SK-N-SH (cell line): ENCODE measurements around the gene ZNG1A. TPM values are rescaled to one million over a fixed set of nuclear protein-coding genes. Genes with fewer than 3 reads are reported as not detected.
"Not testable (repeated sequence)": the region's sequence is repeated elsewhere in the genome, so short reads cannot be mapped to it uniquely, and the experiment has no call there.

ENCODE experiments used
- CTCF ChIA-PET: fragments of 300-600, 350-600 bp; formaldehyde crosslinking; extraction: SDS; loops from one replicate; lab custom pipeline; 2021; lab: Yijun Ruan, JAX
- POLR2A ChIA-PET: fragments of 350-600 bp; sonication (Branson Sonifier 250); formaldehyde crosslinking; extraction: SDS; loops from one replicate; lab custom pipeline; 2020; ENCODE audit warnings: antibody characterized with exemption, inconsistent platforms; lab: Yijun Ruan, JAX
- DNase-seq: peaks from one replicate; pipeline ENCODE4 v3.0.0; 2012
- H2AFZ ChIP-seq: fragments of 200-600 bp; sonication (generic); 2 replicates; pipeline ENCODE4 v1.8.1; 2016; ENCODE audit warnings: antibody characterized with exemption, mild to moderate bottlenecking, low read depth
- H3F3A ChIP-seq: fragments of 200-600 bp; sonication (generic); replicated peaks from 2 replicates; pipeline ENCODE3; 2016; ENCODE audit warnings: antibody characterized with exemption, mild to moderate bottlenecking; ENCODE audit not compliant: insufficient read depth
- H3K27ac ChIP-seq, 2 experiments: fragments of 200-500 bp in 1 of 2; fragments of 200-600 bp in 1 of 2; sonication (Bioruptor generic) in 1 of 2; sonication (generic), shearing (Covaris generic) in 1 of 2; 2 replicates each; pipeline versions ENCODE4 v1.5.1 to v1.6.1; 2014 to 2016; ENCODE audit warnings: low read depth in 2 of 2, inconsistent platforms in 1 of 2, low read length in 1 of 2, mild to moderate bottlenecking in 1 of 2, mixed read lengths in 1 of 2
- H3K27me3 ChIP-seq: fragments of 200-600 bp; sonication (generic), shearing (Covaris generic); 2 replicates; pipeline ENCODE4 v1.6.1; 2016; ENCODE audit warnings: mixed run types; ENCODE audit not compliant: insufficient read depth
- H3K36me3 ChIP-seq, 2 experiments: fragments of 200-500 bp in 1 of 2; fragments of 200-600 bp in 1 of 2; sonication (Bioruptor generic) in 1 of 2; sonication (generic) in 1 of 2; replicated peaks in 1 of 2; 2 replicates each; pipeline versions ENCODE3 to v1.5.1; 2014 to 2016; ENCODE audit warnings: low read length in 1 of 2, mild to moderate bottlenecking in 1 of 2; ENCODE audit not compliant: insufficient read depth in 2 of 2, control insufficient read depth in 1 of 2
- H3K4me1 ChIP-seq, 2 experiments: fragments of 200-500 bp in 1 of 2; fragments of 200-600 bp in 1 of 2; sonication (Bioruptor generic) in 1 of 2; sonication (generic), shearing (Covaris generic) in 1 of 2; 2 replicates each; pipeline versions ENCODE4 v1.5.1 to v1.6.1; 2014 to 2016; ENCODE audit warnings: low read depth in 1 of 2, low read length in 1 of 2, mixed run types in 1 of 2; ENCODE audit not compliant: insufficient read depth in 2 of 2, control insufficient read depth in 1 of 2
- H3K4me2 ChIP-seq: fragments of 200-600 bp; sonication (generic), shearing (Covaris generic); 2 replicates; pipeline ENCODE4 v1.6.1; 2017; ENCODE audit warnings: mixed run types
- H3K4me3 ChIP-seq, 2 experiments: fragments of 200-500 bp in 1 of 2; fragments of 200-600 bp in 1 of 2; sonication (Bioruptor generic) in 1 of 2; sonication (generic), shearing (Covaris generic) in 1 of 2; 2 replicates each; pipeline versions ENCODE4 v1.5.1 to v1.8.1; 2014 to 2016; ENCODE audit warnings: low read depth in 2 of 2, inconsistent platforms in 1 of 2, low read length in 1 of 2, mild to moderate bottlenecking in 1 of 2, mixed read lengths in 1 of 2, moderate library complexity in 1 of 2
- H3K79me2 ChIP-seq: fragments of 200-600 bp; sonication (generic); 2 replicates; pipeline ENCODE4 v1.8.1; 2017; ENCODE audit warnings: mild to moderate bottlenecking; ENCODE audit not compliant: insufficient read depth
- H3K9ac ChIP-seq: fragments of 200-600 bp; sonication (generic); 2 replicates; pipeline ENCODE4 v1.6.1; 2017; ENCODE audit warnings: mixed run types
- H3K9me2 ChIP-seq: fragments of 200-600 bp; sonication (generic); 2 replicates; pipeline ENCODE4 v1.6.1; 2017; ENCODE audit warnings: mixed run types
- H3K9me3 ChIP-seq: fragments of 200-600 bp; sonication (generic); 2 replicates; pipeline ENCODE4 v1.6.1; 2017; ENCODE audit warnings: mixed run types, mild to moderate bottlenecking, moderate library complexity
- H4K20me1 ChIP-seq: fragments of 200-600 bp; sonication (generic); 2 replicates; pipeline ENCODE4 v1.6.1; 2017; ENCODE audit warnings: mild to moderate bottlenecking, mixed run types; ENCODE audit not compliant: insufficient read depth
- WGBS: methylation state at CpG from one replicate; pipeline ENCODE4 v1.1.6; 2017; ENCODE audit warnings: low lambda C conversion rate; 5-methylcytosine and 5-hydroxymethylcytosine counted together
- polyA plus RNA-seq, 3 experiments: library from polyadenylated mRNA; depleted of rRNA; stranded (reverse); fragments of >200 nt; gene quantifications; 2 replicates each; pipeline ENCODE4 v1.2.3, GENCODE V29; 2012
- TF ChIP-seq, protein P1 (sequence below): fragments of 200-600 bp; sonication (generic); IDR thresholded peaks from 2 replicates; pipeline ENCODE4 v1.6.1; 2017; ENCODE audit warnings: antibody characterized with exemption, mild to moderate bottlenecking, moderate library complexity

Gene ZNG1A
- polyA plus RNA-seq, 1 of the 3 experiments (the other 2 are of a cell fraction): 14.3 TPM

- H2AFZ ChIP-seq, H3K9me3 ChIP-seq, H3K9ac ChIP-seq, POLR2A ChIA-PET, H3K27ac ChIP-seq, H3F3A ChIP-seq, H3K79me2 ChIP-seq, H3K9me2 ChIP-seq, H3K4me3 ChIP-seq, DNase-seq, H3K4me1 ChIP-seq, H3K4me2 ChIP-seq, CTCF ChIA-PET, H3K27me3 ChIP-seq, H3K36me3 ChIP-seq, H4K20me1 ChIP-seq: not testable (repeated sequence)
- 26% methylated on average over 5 of the region's 5 CpGs for WGBS
Measured at GRCh38 chr9:94323-94722, 84.5 kb downstream of the ZNG1A start.

- DNase-seq, CTCF ChIA-PET, H3F3A ChIP-seq, POLR2A ChIA-PET, H3K36me3 ChIP-seq, H2AFZ ChIP-seq, H3K9me3 ChIP-seq, H3K79me2 ChIP-seq, H3K9ac ChIP-seq, H3K4me1 ChIP-seq, H3K4me2 ChIP-seq, H3K4me3 ChIP-seq, H3K9me2 ChIP-seq, H3K27me3 ChIP-seq, H4K20me1 ChIP-seq, H3K27ac ChIP-seq: not testable (repeated sequence)
- WGBS: 13% methylated on average over 4 of the region's 5 CpGs
Measured at GRCh38 chr9:93909-94308, 84.9 kb downstream of the ZNG1A start.

GRCh38 chr9:90851-91250 is 88.0 kb downstream of the ZNG1A start:
- H3K79me2 ChIP-seq, H3K9ac ChIP-seq, H3K9me3 ChIP-seq, POLR2A ChIA-PET, H3K9me2 ChIP-seq, H3K4me1 ChIP-seq, H3K27ac ChIP-seq, H2AFZ ChIP-seq, H4K20me1 ChIP-seq, DNase-seq, H3K27me3 ChIP-seq, H3K4me2 ChIP-seq, H3K4me3 ChIP-seq, H3K36me3 ChIP-seq, H3F3A ChIP-seq, CTCF ChIA-PET: not testable (repeated sequence)
- WGBS: 6% methylated on average over 1 of the region's 1 CpG

DNA sequence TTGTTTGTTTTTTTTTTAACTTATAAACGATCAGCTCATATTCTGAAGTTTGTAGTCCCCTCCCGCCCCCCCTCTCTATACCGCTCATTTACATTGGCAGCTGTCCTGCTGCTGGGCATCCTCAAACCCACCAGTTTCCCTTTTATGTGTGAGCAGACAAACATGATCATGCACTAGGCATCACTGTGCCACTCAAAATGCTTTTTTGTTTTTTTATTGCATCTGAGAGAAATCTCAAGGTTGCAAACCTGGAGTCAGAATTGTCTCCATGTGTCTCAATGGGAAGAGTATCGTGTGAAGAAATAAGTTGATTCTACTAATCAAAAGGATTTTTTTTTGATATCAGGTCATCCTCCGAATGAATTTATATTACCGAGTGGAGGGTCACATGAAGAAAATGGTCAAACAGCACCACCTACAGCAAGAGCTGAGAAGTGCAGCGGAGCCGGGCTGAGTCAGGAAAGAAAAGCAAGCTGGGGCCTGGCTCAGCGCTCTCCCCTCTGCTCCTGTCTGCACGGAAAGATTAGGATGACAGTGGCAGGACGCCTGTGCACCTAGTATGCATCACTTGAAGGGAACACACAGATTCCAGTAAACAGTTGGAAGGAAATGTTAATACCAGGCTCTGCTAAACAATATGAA is 90.3 kb downstream of the ZNG1A start:
- DNase-seq, H3K9me3 ChIP-seq, POLR2A ChIA-PET, H3K27me3 ChIP-seq, H3K9me2 ChIP-seq, CTCF ChIA-PET, H3K4me3 ChIP-seq, H3K4me2 ChIP-seq, H3K27ac ChIP-seq, H3F3A ChIP-seq, H3K36me3 ChIP-seq: not testable (repeated sequence)
- 0% methylated on average over 6 of the region's 11 CpGs for WGBS
- TF ChIP-seq, protein P1, sequence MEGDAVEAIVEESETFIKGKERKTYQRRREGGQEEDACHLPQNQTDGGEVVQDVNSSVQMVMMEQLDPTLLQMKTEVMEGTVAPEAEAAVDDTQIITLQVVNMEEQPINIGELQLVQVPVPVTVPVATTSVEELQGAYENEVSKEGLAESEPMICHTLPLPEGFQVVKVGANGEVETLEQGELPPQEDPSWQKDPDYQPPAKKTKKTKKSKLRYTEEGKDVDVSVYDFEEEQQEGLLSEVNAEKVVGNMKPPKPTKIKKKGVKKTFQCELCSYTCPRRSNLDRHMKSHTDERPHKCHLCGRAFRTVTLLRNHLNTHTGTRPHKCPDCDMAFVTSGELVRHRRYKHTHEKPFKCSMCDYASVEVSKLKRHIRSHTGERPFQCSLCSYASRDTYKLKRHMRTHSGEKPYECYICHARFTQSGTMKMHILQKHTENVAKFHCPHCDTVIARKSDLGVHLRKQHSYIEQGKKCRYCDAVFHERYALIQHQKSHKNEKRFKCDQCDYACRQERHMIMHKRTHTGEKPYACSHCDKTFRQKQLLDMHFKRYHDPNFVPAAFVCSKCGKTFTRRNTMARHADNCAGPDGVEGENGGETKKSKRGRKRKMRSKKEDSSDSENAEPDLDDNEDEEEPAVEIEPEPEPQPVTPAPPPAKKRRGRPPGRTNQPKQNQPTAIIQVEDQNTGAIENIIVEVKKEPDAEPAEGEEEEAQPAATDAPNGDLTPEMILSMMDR: peak; percentile 25
- TF ChIP-seq, all 33 proteins: peak for 1; not testable (repeated sequence) for 32
- not testable (repeated sequence) for H3K79me2 ChIP-seq, H4K20me1 ChIP-seq, H2AFZ ChIP-seq, H3K9ac ChIP-seq, H3K4me1 ChIP-seq

- H3K4me2 ChIP-seq, H3K79me2 ChIP-seq, H3K9me2 ChIP-seq, DNase-seq, H3K4me1 ChIP-seq, H3K27me3 ChIP-seq, H3K9me3 ChIP-seq, H3K36me3 ChIP-seq, POLR2A ChIA-PET, H3K9ac ChIP-seq, CTCF ChIA-PET, H2AFZ ChIP-seq, H3K27ac ChIP-seq, H3F3A ChIP-seq, H3K4me3 ChIP-seq, H4K20me1 ChIP-seq: not testable (repeated sequence)
- 13% methylated on average over 6 of the region's 6 CpGs for WGBS
Measured at GRCh38 chr9:87860-88259, 91.0 kb downstream of the ZNG1A start.

DNA sequence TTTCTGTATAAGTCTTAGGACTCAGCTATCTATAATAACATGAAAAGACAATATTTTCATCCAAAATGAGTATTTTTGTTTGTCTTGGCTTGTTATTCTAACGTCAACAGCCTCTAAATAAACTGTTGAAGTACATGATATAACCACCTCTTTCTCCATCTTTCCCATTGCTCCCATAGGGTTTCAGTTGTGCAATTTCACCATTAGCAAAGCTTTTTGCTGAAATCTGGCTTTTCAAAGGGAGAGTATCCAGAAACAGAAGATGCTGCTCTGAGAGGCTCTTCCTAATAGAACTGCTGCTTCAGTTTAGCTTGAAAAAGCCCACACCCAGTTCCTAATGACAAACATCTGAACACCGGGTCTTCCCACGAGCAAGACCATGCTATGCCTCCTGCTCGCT is 91.8 kb downstream of the ZNG1A start:
- H3K36me3 ChIP-seq, H4K20me1 ChIP-seq, H3K9me2 ChIP-seq, H3K4me3 ChIP-seq, H3K9me3 ChIP-seq, H3K9ac ChIP-seq, H2AFZ ChIP-seq, H3K79me2 ChIP-seq, H3K4me1 ChIP-seq, H3K27ac ChIP-seq, POLR2A ChIA-PET, H3K27me3 ChIP-seq, H3K4me2 ChIP-seq, CTCF ChIA-PET, H3F3A ChIP-seq, DNase-seq: not testable (repeated sequence)
- no CpG with 5 or more reads among the region's 4 CpGs for WGBS
